HUES48 (cell line): ENCODE measurements around the gene DLGAP5.

Source experiments
- H3K27ac ChIP-seq: one replicate; pipeline ENCODE4 v1.7.0; 2013; ENCODE audit warnings: low read depth, low read length, inconsistent platforms
- H3K27me3 ChIP-seq: 2 replicates; pipeline ENCODE4 v1.6.1; 2013; ENCODE audit warnings: mild to moderate bottlenecking, low read length; ENCODE audit not compliant: control insufficient read depth, insufficient read depth
- H3K36me3 ChIP-seq: 2 replicates; pipeline ENCODE4 v1.6.1; 2013; ENCODE audit warnings: low read length; ENCODE audit not compliant: control insufficient read depth, insufficient read depth
- H3K4me1 ChIP-seq: 2 replicates; pipeline ENCODE4 v1.6.1; 2013; ENCODE audit warnings: mild to moderate bottlenecking, low read length; ENCODE audit not compliant: control insufficient read depth, insufficient read depth
- H3K4me3 ChIP-seq: 2 replicates; pipeline ENCODE4 v1.5.1; 2013; ENCODE audit warnings: mild to moderate bottlenecking, low read depth, low read length
- H3K9ac ChIP-seq: 2 replicates; pipeline ENCODE4 v1.6.1; 2013; ENCODE audit warnings: mild to moderate bottlenecking, low read depth, low read length, moderate library complexity
- H3K9me3 ChIP-seq: 2 replicates; pipeline ENCODE4 v1.6.1; 2013; ENCODE audit warnings: low read length; ENCODE audit not compliant: control insufficient read depth, insufficient read depth

DLGAP5 gene

GRCh38 chr14:55139696-55140509, 51.5 kb downstream of the DLGAP5 start:
- H3K27ac ChIP-seq = no peak overlapping the region
- no peak overlapping the region for H3K4me3 ChIP-seq
- H3K27me3 ChIP-seq = no peaks in the 10 kb centered on the region
- no peaks in the 10 kb centered on the region for H3K4me1 ChIP-seq
- H3K36me3 ChIP-seq = peaks cover 44% of the 10 kb centered on the region
- H3K9me3 ChIP-seq = no peaks in the 10 kb centered on the region
- H3K9ac ChIP-seq = no peak overlapping the region

- Histone ChIP-seq H3K4me3 (no peak overlapping the region), H3K36me3 (peaks cover 40% of the 10 kb centered on the region), H3K27me3 (no peaks in the 10 kb centered on the region), H3K9me3 (no peaks in the 10 kb centered on the region), H3K9ac (no peak overlapping the region), H3K27ac (no peak overlapping the region), H3K4me1 (no peaks in the 10 kb centered on the region)
Observed at GRCh38 chr14:55139141-55139540, 52.2 kb downstream of the DLGAP5 start.

- no peak overlapping the region for H3K9ac ChIP-seq
- no peaks in the 10 kb centered on the region for H3K4me1 ChIP-seq
- no peaks in the 10 kb centered on the region for H3K9me3 ChIP-seq
- no peak overlapping the region for H3K27ac ChIP-seq
- H3K27me3 ChIP-seq = no peaks in the 10 kb centered on the region
- no peak overlapping the region for H3K4me3 ChIP-seq
- peaks cover 35% of the 10 kb centered on the region for H3K36me3 ChIP-seq
Observed at GRCh38 chr14:55138091-55138490, 53.3 kb downstream of the DLGAP5 start.

GRCh38 chr14:55136885-55137786, 54.2 kb downstream of the DLGAP5 start:
- no peaks in the 10 kb centered on the region for H3K4me1 ChIP-seq
- no peak overlapping the region for H3K4me3 ChIP-seq
- H3K9ac ChIP-seq = no peak overlapping the region
- no peak overlapping the region for H3K27ac ChIP-seq
- H3K9me3 ChIP-seq = no peaks in the 10 kb centered on the region
- H3K36me3 ChIP-seq = peaks cover 26% of the 10 kb centered on the region
- no peaks in the 10 kb centered on the region for H3K27me3 ChIP-seq

- no peak overlapping the region for H3K27ac ChIP-seq
Observed at GRCh38 chr14:55136241-55136640, 55.1 kb downstream of the DLGAP5 start.

GRCh38 chr14:55133416-55133815, 58.0 kb downstream of the DLGAP5 start:
- Histone ChIP-seq H3K9me3 (no peaks in the 10 kb centered on the region), H3K4me1 (no peaks in the 10 kb centered on the region), H3K4me3 (no peak overlapping the region), H3K27ac (no peak overlapping the region), H3K9ac (no peak overlapping the region), H3K27me3 (peaks cover 28% of the 10 kb centered on the region), H3K36me3 (peaks cover 2% of the 10 kb centered on the region; the same call in 1 of the 2 replicates)

More at GRCh38 chr14:55136241-55136640, 55.1 kb downstream of the DLGAP5 start:
- peaks cover 17% of the 10 kb centered on the region for H3K36me3 ChIP-seq
- H3K4me3 ChIP-seq = no peak overlapping the region
- no peaks in the 10 kb centered on the region for H3K4me1 ChIP-seq
- peaks cover 2% of the 10 kb centered on the region for H3K27me3 ChIP-seq
- H3K9me3 ChIP-seq = no peaks in the 10 kb centered on the region
- H3K9ac ChIP-seq = no peak overlapping the region

GRCh38 chr14:55131370-55132137, 59.8 kb downstream of the DLGAP5 start:
- Histone ChIP-seq H3K4me1 (no peaks in the 10 kb centered on the region), H3K4me3 (no peak overlapping the region), H3K9ac (no peak overlapping the region), H3K36me3 (no peaks in the 10 kb centered on the region), H3K27ac (no peak overlapping the region), H3K9me3 (no peaks in the 10 kb centered on the region), H3K27me3 (peaks cover 45% of the 10 kb centered on the region)

- Histone ChIP-seq H3K36me3 (no peaks in the 10 kb centered on the region), H3K27me3 (peaks cover 45% of the 10 kb centered on the region), H3K4me1 (no peaks in the 10 kb centered on the region), H3K4me3 (peak overlapping the region; percentile 71), H3K9me3 (no peaks in the 10 kb centered on the region), H3K9ac (no peak overlapping the region), H3K27ac (no peak overlapping the region)
Observed at GRCh38 chr14:55130196-55130550, 61.2 kb downstream of the DLGAP5 start.

- no peak overlapping the region for H3K9ac ChIP-seq
- no peak overlapping the region for H3K27ac ChIP-seq
- peak overlapping the region; percentile 71 for H3K4me3 ChIP-seq
- H3K36me3 ChIP-seq = no peaks in the 10 kb centered on the region
- peaks cover 45% of the 10 kb centered on the region for H3K27me3 ChIP-seq
- no peaks in the 10 kb centered on the region for H3K9me3 ChIP-seq
- no peaks in the 10 kb centered on the region for H3K4me1 ChIP-seq
Observed at GRCh38 chr14:55129428-55130195, 61.8 kb downstream of the DLGAP5 start.

- Histone ChIP-seq H3K9ac (no peak within 1 kb of the TSS), H3K27ac (no peak within 1 kb of the TSS)
Observed at GRCh38 chr14:55129086-55129427, 62.3 kb downstream of the DLGAP5 start, which contains the start of gene LGALS3. TSS of gene LGALS3 (plus strand) at chr14:55129252. CDS start at chr14:55137374, 8,122 bp downstream.

More at GRCh38 chr14:55129086-55129427, 62.3 kb downstream of the DLGAP5 start, which contains the start of gene LGALS3:
- Histone ChIP-seq H3K9me3 (no peaks in the 10 kb centered on the region), H3K36me3 (no peaks in the 10 kb centered on the region), H3K4me1 (no peaks in the 10 kb centered on the region), H3K27me3 (peaks cover 45% of the 10 kb centered on the region), H3K4me3 (peak within 1 kb of the TSS; percentile 71)
